Spleen (tissue), 7 donors: Measurements from ENCODE around the gene NSF.
"Not testable (repeated sequence)": the region's sequence is repeated elsewhere in the genome, so short reads cannot be mapped to it uniquely, and the experiment has no call there.

Source experiments
- CTCF ChIP-seq, 11 experiments: fragments of 200-600 bp in 7 of 11; fragments of 450-650 bp in 4 of 11; sonication (generic) in 4 of 11; IDR thresholded peaks in 8 of 11; conservative IDR thresholded peaks in 3 of 11; 1 replicate in 7 of 11; 2 replicates in 4 of 11; pipeline versions ENCODE4 v1.4.0 to v1.8.0; 2016 to 2021; ENCODE audit warnings: antibody characterized with exemption in 11 of 11, inconsistent platforms in 4 of 11, mild to moderate bottlenecking in 1 of 11
- POLR2A ChIP-seq, 3 donors: fragments of 450-650 bp; IDR thresholded peaks; one replicate each; pipeline ENCODE4 v1.5.1; 2017; ENCODE audit warnings: antibody characterized with exemption in 3 of 3, mild to moderate bottlenecking in 1 of 3
- donor health status: DM: no; HTN: no; CAD: no; lungs with moderate emphysema.
- donor health status: DM: no; HTN: no; CAD: no.
- donor health status: DM: no; HTN: no; CAD: no.

DNA sequence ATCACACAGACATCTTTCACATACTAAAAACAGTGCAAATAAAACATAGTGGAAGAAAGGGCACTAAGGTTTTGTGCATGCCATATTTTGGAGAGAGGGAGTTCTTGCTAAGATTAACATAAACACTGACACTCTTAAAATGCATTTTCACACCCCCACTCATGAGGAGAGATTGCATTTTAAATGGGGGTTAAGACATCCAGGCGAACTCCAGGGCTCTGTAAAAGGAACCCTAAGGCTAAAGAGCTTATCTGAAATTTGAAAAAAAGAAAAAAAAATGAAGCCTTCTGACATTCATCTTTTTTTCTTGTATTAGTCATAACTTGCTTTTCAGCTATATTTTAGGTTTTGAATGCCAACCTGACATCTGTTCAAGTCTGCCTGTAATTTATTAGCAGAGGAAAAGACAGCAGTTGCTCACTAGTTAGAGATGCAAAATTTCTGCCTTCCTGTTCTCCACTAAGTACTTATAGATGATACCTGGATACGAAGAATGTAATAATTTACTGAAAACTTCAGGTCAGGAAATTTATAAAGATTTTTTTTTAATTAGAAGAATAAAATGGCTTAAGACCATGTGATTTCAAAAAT is 57.3 kb downstream of the NSF start:
- not testable (repeated sequence) for TF ChIP-seq POLR2A (IDR thresholded peaks at IDR 0.05); CTCF (IDR thresholded peaks at IDR 0.05 in 8 of 11, conservative IDR thresholded peaks at IDR 0.05 in 3 of 11)
